Hair follicular keratinocyte (primary cell): ENCODE measurements around the gene MFAP3L. TPM values are rescaled to one million over a fixed set of nuclear protein-coding genes. Genes with fewer than 3 reads are reported as not detected.

Source experiments
- total RNA-seq: library from RNA; depleted of rRNA; stranded (reverse); fragments of >200 nt; gene quantifications from 2 replicates; pipeline ENCODE4 v1.2.3, GENCODE V29; 2015

Gene MFAP3L
- total RNA-seq = 2.0 and 3.1 TPM in 2 replicates

GRCh38 chr4:170026253-170027021 lies at the start of gene MFAP3L:
Gene MFAP3L (minus strand): TSS chr4:170026395. CDS start chr4:170005877, 20,518 bp downstream.

Other genes starting within 250 kb of the MFAP3L start
- gene AADAT, start 63.6 kb upstream of the MFAP3L start, total RNA-seq = 3.1 and 4.7 TPM in 2 replicates